Medulla oblongata (tissue), 1 donor: ENCODE measurements around the gene FAM89B.

ENCODE experiments used
- DNase-seq: peaks from one replicate; pipeline ENCODE4 v3.0.0-alpha.2; 2015; ENCODE audit errors: extremely low spot score

Gene FAM89B

GRCh38 chr11:65573391-65574079 is 1.2 kb downstream of the FAM89B start:
- no peak for DNase-seq

- peak; percentile 84 for DNase-seq
Measured at GRCh38 chr11:65574109-65574810, 1.9 kb downstream of the FAM89B start.

GRCh38 chr11:65574811-65575567 is 2.7 kb downstream of the FAM89B start:
- no peak for DNase-seq

GRCh38 chr11:65575568-65576231 is 3.4 kb downstream of the FAM89B start, which contains the start of gene EHBP1L1:
TSS of gene EHBP1L1 (plus strand) at chr11:65576053. CDS start at chr11:65576303, 250 bp downstream.
- DNase-seq: no peak

GRCh38 chr11:65576232-65576866 is 4.0 kb downstream of the FAM89B start:
- DNase-seq: no peak

GRCh38 chr11:65576867-65577755 is 4.8 kb downstream of the FAM89B start:
- DNase-seq: peak; percentile 66

- DNase-seq: no peak
Measured at GRCh38 chr11:65577756-65578109, 5.4 kb downstream of the FAM89B start.

GRCh38 chr11:65578134-65578533 is 5.8 kb downstream of the FAM89B start:
- DNase-seq: no peak

GRCh38 chr11:65578667-65579066 is 6.3 kb downstream of the FAM89B start:
- DNase-seq: no peak

- DNase-seq: no peak
Measured at GRCh38 chr11:65579291-65579690, 7.0 kb downstream of the FAM89B start.

GRCh38 chr11:65580031-65580692 is 7.8 kb downstream of the FAM89B start:
- DNase-seq: no peak

GRCh38 chr11:65580756-65581155 is 8.4 kb downstream of the FAM89B start:
- DNase-seq: no peak

- DNase-seq: no peak
Measured at GRCh38 chr11:65581928-65582327, 9.6 kb downstream of the FAM89B start.

GRCh38 chr11:65583589-65583988 is 11.3 kb downstream of the FAM89B start:
- DNase-seq: no peak

GRCh38 chr11:65584106-65584505 is 11.8 kb downstream of the FAM89B start:
- DNase-seq: no peak

- no peak for DNase-seq
Measured at GRCh38 chr11:65584723-65585171, 12.4 kb downstream of the FAM89B start.

- no peak for DNase-seq
Measured at GRCh38 chr11:65585396-65586246, 13.3 kb downstream of the FAM89B start.

- no peak for DNase-seq
Measured at GRCh38 chr11:65586247-65586630, 13.9 kb downstream of the FAM89B start.

GRCh38 chr11:65586676-65587075 is 14.3 kb downstream of the FAM89B start:
- DNase-seq: no peak
